Regular cardiac myocyte (primary cell): ENCODE data around the gene OR6K6. TPM values are rescaled to one million over a fixed set of nuclear protein-coding genes. Genes with fewer than 3 reads are reported as not detected.

Experiments used
- total RNA-seq: library from RNA; depleted of rRNA; stranded (reverse); fragments of >200 nt; gene quantifications from 2 replicates; pipeline ENCODE4 v1.2.3, GENCODE V29; 2014

The OR6K6 gene, protein sequence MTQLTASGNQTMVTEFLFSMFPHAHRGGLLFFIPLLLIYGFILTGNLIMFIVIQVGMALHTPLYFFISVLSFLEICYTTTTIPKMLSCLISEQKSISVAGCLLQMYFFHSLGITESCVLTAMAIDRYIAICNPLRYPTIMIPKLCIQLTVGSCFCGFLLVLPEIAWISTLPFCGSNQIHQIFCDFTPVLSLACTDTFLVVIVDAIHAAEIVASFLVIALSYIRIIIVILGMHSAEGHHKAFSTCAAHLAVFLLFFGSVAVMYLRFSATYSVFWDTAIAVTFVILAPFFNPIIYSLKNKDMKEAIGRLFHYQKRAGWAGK
- total RNA-seq, result not detected in 2 replicates

DNA sequence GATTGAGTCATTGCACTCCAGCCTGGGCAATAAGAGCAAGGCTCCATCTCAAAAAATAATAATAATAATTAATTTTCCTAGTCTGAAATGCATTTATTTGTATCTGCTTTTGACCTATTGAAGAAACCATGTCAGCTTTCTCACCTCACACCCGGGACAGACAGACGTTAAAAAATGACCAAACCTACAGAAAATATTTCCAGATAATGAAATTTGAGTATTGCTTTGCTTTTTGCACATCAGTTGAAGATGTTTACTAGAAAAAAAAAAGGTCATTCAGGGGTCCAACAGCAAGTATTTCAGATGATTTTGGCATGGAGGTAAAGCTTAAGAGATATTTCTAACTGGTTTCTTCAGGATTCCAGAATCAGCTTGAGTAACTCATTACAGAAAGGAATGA is at the start of gene OR6K6:
OR6K6 (plus strand) TSS at position 301 of the 400 bp plus-strand sequence. CDS start 168 bp downstream, outside the sequence.

DNA sequence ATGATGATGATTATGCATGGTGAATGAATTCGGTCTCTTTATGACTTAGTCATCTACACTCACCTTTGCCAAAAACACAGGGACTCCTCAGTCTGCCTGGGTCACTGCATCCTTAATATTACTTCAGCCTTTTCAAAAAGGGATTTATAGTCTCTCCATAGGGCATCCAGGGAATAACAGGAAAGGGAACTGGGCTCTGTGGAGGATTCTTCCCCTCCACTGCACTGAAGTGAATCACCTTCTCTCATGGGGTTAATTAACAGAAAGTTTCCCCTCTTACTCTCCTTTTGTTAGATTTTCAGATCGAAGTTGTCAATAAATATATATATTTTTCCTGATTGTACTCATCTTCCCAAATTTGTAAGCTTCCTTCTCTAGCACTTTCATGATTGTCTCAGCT is 33.9 kb upstream of the OR6K6 start, which contains the start of gene OR6K3:
OR6K3 (minus strand) TSS at position 101 of the 400 bp plus-strand sequence. CDS start 2,605 bp downstream, outside the sequence.

DNA sequence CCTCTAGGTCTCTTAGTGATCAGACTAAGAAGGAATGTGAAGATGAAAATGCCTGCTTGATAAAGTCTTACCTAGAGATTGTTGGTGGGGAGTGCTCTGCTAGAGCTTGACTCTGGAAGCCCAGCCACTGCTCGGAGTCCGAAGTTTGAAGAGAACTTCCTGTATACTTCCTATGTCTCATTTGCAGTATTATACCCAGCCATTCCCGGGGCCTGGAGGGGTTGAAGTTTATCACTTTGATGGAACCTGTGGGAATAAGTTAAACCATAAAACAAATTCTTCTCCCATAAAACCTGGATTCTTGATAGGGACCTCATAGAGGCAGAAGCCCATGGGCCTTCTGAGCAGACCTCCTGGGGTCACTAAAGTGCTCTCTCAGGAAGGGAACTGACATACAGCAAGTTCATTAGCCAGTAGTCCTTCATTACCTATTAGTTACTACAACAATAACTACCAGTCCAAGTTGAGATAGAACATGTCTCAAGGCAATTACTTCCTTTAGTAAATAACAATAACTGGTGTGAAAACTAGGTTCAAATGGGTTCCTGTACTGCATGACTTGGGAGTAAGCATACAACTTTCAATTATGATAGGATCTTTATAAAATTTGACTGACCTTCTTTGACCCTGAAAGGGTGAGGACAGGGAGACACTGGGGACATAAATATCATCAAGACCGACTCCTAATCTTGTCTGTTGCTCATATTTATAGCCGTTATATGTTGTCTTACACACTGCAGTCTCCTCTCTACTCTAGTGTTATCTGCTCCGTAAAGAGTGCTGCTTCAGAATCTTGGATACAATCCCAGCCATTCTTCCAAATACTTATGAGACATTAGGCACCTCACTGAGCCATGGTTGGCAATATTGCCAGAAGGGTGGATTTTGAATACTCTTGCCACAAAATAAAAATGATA is 17.7 kb downstream of the OR6K6 start, which contains the start of gene OR6N1:
OR6N1 (minus strand) TSS at position 246 of the 917 bp plus-strand sequence. CDS start 5,513 bp downstream, outside the sequence.

DNA sequence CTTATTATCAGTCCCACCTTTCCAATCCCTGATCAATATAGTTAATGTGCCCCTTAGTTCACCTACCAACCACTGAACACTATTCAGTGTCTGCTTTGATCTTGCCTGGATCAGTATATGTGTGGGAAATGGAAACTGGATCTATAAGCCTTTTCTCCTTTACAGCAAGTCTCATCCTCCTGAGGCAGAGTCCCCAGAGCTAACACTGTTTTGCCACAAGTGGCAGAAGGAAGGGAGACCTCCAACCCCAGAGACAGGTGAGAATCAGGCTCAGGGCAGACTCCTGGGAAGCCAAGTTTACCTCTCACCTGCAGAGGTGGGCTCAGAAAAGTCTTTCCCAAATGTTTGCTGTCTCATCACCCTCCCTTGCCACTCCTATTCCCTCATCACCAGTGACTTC is 26.6 kb downstream of the OR6K6 start, which contains the start of gene OR6N2:
OR6N2 (minus strand) TSS at position 101 of the 400 bp plus-strand sequence. CDS start 3,569 bp downstream, outside the sequence.

Other genes starting within 250 kb of the OR6K6 start
- not detected in 2 replicates for gene OR6Y1, start 200.3 kb upstream of the OR6K6 start, total RNA-seq
- not detected in 2 replicates for gene OR6P1, start 184.1 kb upstream of the OR6K6 start, total RNA-seq
- not detected in 2 replicates for gene OR10X1, start 174.8 kb upstream of the OR6K6 start, total RNA-seq
- gene OR10Z1, start 149.5 kb upstream of the OR6K6 start, total RNA-seq, result not detected in 2 replicates
- under 0.01 and 0.19 TPM in 2 replicates for gene SPTA1, start 68.0 kb upstream of the OR6K6 start, total RNA-seq
- gene OR6K2, start 54.1 kb upstream of the OR6K6 start, total RNA-seq, result not detected in 2 replicates
- gene OR6K3, start 34.0 kb upstream of the OR6K6 start, total RNA-seq, result not detected in 2 replicates
- not detected in 2 replicates for gene OR6N1, start 17.5 kb downstream of the OR6K6 start, total RNA-seq
- gene OR6N2, start 26.5 kb downstream of the OR6K6 start, total RNA-seq, result not detected in 2 replicates
- not detected in 2 replicates for gene MNDA, start 76.6 kb downstream of the OR6K6 start, total RNA-seq
- not detected in 2 replicates for gene PYHIN1, start 176.8 kb downstream of the OR6K6 start, total RNA-seq